Stimulated activated CD8-positive, alpha-beta memory T cell treated with anti-CD3 and anti-CD28 coated beads, Interleukin-2, amount 100 ng/mL, for 1 hour (primary cell): ENCODE results near the gene GRIK2.
"Not testable (repeated sequence)": the region's sequence is repeated elsewhere in the genome, so short reads cannot be mapped to it uniquely, and the experiment has no call there.

Experiments used
- DNase-seq, 2 donors: peaks; one replicate each; pipeline ENCODE4 v3.0.0-alpha.2; 2020; ENCODE audit warnings: low read depth in 2 of 2

The GRIK2 gene

DNA sequence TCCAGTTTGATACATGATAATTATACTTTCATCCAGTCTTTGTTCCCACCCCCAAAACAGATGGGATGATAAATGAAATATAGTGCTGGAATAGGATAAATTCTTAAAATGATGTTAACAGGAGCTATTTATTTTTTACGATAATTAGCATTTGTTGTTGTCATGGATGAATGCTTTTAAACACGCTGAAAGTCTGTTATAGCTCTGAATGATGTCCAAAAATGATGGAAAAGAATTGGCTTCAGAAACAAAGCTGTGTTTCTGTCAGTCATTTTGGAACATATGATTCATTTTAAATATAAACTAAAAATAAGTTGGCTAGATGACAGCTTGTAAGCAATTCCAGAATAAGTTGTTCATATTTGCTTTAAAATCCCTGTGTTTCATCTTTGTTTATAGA lies 237.4 kb downstream of the GRIK2 start:
- no peak for DNase-seq

- no peak for DNase-seq
Observed at GRCh38 chr6:101633081-101633480, 239.6 kb downstream of the GRIK2 start.

- not testable (repeated sequence) for DNase-seq
Observed at GRCh38 chr6:101638865-101639264, 245.4 kb downstream of the GRIK2 start.

DNA sequence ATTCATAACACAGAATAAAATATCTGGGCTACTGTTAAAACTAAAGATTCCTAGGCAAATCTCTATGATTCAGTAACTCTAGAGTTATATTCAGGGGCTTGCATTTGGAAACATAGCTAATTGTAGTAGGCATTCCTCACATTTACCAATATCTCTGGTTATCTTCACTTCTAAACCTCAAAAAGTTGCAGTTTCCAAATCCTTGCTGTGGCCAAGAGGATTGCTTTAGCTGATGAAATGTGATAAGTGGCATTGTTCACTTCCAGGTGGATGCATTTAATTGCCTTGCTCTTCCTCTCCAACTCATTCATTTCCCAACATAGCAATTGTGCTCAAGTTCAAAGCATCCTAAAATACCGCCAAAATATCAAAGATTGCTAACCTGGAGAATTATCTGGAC lies 246.6 kb downstream of the GRIK2 start:
- no peak for DNase-seq

GRCh38 chr6:101645770-101646169 lies 252.3 kb downstream of the GRIK2 start:
- no peak for DNase-seq

- DNase-seq = no peak
Observed at GRCh38 chr6:101650402-101651100, 257.0 kb downstream of the GRIK2 start.

- DNase-seq = no peak
Observed at GRCh38 chr6:101652079-101652478, 258.6 kb downstream of the GRIK2 start.

DNA sequence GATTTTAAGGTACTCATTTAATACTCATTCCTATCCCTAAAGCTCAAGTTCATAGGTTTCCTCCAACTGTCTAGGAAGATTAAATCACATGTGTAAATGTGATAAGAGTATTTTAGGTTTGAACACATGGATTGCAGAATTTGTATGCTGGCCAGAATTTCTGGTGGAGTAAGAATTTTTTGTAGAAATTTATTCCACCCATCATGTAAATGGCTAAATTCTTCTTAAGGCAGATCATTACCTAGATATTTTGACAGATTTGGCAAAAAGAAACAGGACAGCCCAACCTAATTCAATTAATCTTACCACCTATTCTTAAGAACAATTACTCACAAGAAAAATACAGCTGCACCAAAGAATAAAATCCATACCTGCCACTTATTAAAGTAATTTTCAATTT lies 261.6 kb downstream of the GRIK2 start:
- no peak for DNase-seq

DNA sequence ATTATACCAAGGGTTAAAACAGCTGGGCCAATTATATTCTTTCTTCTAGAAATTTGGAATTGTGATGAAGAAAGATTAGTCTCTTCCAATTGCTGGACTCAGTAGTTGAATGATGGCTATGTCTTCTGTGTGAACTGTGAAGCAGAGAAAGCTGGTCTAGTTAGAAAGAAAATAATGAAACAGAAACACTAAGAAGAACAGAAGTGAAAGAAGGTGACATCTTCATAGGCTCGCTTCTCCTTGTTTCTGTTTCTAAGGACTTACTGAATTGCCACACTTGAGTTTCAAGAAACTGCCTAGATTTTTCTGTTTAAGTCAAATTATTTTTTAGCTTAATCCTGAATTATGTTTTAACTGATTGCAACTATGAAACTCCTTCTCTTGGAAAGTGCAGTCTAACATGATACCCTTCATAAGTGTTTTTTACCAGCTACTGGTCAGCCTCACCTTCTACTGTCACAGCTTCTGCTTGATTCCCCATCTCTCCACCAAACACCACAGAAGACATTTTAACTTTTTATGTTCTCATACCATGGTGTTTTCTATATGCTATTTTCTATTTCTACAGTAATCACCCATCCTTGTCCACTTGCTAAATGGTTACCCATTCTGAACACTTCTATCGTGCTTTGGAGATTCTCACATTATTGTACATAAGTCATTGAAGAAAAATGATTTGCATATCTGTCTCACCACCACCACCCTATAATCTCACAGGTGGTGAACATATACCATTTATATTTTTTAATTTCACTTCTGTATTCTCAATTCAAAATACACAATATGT lies 268.8 kb downstream of the GRIK2 start:
- DNase-seq = no peak

DNA sequence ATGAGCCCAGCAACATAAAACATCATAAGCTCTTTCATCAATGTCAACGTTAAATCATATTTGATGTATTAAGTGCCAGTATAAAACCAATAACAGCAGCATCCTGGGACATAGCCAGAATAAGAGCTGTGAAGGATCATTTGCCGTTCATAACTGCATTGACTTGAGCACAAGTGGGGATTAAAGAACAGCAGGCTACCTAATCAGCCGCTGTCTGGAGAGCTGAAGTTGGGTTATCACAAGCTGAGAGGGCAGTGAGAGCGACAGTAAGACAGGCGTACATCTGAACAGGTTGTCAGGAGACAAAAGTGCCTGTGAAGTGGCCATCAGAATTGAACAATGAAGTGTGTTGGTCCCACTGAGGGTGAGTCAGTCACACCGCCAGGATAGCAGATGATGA lies 269.6 kb downstream of the GRIK2 start:
- no peak for DNase-seq

- no peak for DNase-seq
Observed at GRCh38 chr6:101666256-101666655, 272.7 kb downstream of the GRIK2 start.

- DNase-seq = no peak
Observed at GRCh38 chr6:101668496-101669030, 275.1 kb downstream of the GRIK2 start.

- no peak for DNase-seq
Observed at GRCh38 chr6:101676187-101676586, 282.7 kb downstream of the GRIK2 start.

DNA sequence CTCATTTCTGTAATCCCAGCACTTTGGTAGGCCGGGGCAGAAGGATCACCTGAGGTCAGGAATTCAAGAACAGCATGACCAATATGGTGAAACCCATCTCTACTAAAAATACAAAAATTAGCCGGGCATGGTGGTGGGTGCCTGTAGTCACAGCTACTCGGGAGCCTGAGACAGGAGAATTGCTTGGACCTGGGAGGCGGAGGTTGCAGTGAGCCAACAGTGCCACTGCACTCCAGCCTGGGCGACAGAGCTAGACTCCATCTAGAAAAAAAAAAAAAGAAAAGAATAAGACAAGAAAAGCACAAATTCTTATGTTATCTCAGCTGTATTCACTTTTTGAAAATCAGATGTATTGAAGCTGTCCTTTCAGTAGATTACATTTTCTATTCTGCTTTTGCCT lies 289.4 kb downstream of the GRIK2 start:
- no peak for DNase-seq

GRCh38 chr6:101683884-101684283 lies 290.4 kb downstream of the GRIK2 start:
- no peak for DNase-seq

- DNase-seq = no peak
Observed at GRCh38 chr6:101686653-101687052, 293.1 kb downstream of the GRIK2 start.

DNA sequence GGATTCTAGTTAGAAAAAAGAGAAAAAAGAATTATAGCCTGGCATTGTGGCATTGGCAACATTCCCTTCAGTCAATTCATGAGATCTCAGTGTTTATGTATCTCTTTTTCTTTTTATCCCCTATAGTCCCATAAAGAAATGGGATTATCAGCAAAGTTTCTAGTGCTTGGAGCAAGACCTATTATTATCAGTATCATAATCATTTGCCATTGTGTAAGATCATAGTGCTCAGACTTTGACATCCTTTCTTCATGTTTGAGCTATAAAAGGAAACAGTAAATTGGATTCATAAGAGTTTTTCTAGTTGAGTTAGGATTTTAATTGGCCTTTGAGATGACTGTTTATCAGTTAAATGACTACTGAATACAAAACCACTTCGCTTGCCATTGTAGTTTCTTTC lies 295.6 kb downstream of the GRIK2 start:
- DNase-seq = no peak

- DNase-seq = no peak
Observed at GRCh38 chr6:101689695-101690094, 296.2 kb downstream of the GRIK2 start.

DNA sequence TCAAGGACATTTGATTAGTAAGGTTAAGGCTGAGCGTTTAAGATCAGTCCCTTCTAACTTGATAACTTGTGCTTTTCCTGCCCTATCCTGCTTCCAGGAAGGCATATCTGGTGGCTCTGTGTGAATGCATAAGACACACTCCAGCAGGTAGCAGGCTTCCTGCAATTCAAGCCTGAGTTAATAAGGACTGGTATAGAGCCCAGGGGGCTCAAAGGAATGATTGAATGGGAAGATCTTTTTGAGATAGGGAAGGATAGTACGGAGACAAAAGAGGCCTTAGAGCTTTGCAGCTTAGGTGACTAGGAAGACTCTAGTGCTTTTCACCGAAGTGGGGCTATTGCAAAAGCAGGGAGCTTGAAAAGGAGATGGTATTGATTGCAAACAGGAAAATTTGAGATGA lies 307.1 kb downstream of the GRIK2 start:
- no peak for DNase-seq

- no peak for DNase-seq
Observed at GRCh38 chr6:101703311-101703710, 309.8 kb downstream of the GRIK2 start.

GRCh38 chr6:101705866-101706265 lies 312.4 kb downstream of the GRIK2 start:
- DNase-seq = no peak

GRCh38 chr6:101706576-101706975 lies 313.1 kb downstream of the GRIK2 start:
- DNase-seq = no peak

- DNase-seq = no peak
Observed at GRCh38 chr6:101711518-101711917, 318.0 kb downstream of the GRIK2 start.
